H1 (cell line): Measurements from ENCODE around the gene RPS3A. TPM values are rescaled to one million over a fixed set of nuclear protein-coding genes. Genes with fewer than 3 reads are reported as not detected.

Experiments used
- CTBP2 ChIP-seq: IDR thresholded peaks from 2 replicates; pipeline ENCODE4 v1.7.0; 2011; ENCODE audit warnings: borderline replicate concordance, mild to moderate bottlenecking, moderate library complexity, mixed read lengths, low read length; ENCODE audit not compliant: insufficient read depth, insufficient read length
- SAP30 ChIP-seq: fragments of 300-600 bp; sonication (generic); IDR thresholded peaks from 2 replicates; pipeline ENCODE4 v1.7.1; 2012; ENCODE audit warnings: low read length, moderate library complexity, mild to moderate bottlenecking, inconsistent platforms; ENCODE audit not compliant: insufficient read depth, insufficient replicate concordance
- TAF1 ChIP-seq: IDR thresholded peaks from 2 replicates; pipeline ENCODE4 v1.6.1; 2011; ENCODE audit warnings: mild to moderate bottlenecking, low read depth, low read length
- TEAD4 ChIP-seq: IDR thresholded peaks from 2 replicates; pipeline ENCODE4 v1.6.1; 2012; ENCODE audit warnings: low read depth, low read length, inconsistent platforms, mixed read lengths
- polyA plus RNA-seq, 7 experiments: library from polyadenylated mRNA; depleted of rRNA in 3 of 7; stranded (reverse) in 5 of 7; unstranded in 2 of 7; fragments of >200 nt in 5 of 7; fragments of 200-250 nt in 2 of 7; gene quantifications; 1 replicate in 5 of 7; 2 replicates in 1 of 7; 4 replicates in 1 of 7; pipeline versions ENCODE4 v1.2.1 to v1.2.3, GENCODE V29; 2011 to 2013; ENCODE audit warnings: missing spikeins in 2 of 7, mixed read lengths in 2 of 7
- total RNA-seq: library from RNA; stranded (reverse); fragmentation: NEBNext Ultra II Directional; extraction: Animal tissue kit (Norgen Biotek cat#: 25700); gene quantifications from 2 replicates; pipeline ENCODE4 v1.2.1, GENCODE V29; 2021
- TF ChIP-seq, protein P1 (sequence below): fragments of 300-600 bp; sonication (generic); IDR thresholded peaks from 2 replicates; pipeline ENCODE4 v1.7.1; 2012; ENCODE audit warnings: low read length, moderate library complexity, mild to moderate bottlenecking, inconsistent platforms; ENCODE audit not compliant: insufficient replicate concordance

The RPS3A gene
- total and polyA plus RNA-seq, 2 of the 8 experiments (the other 6 are each of a cell fraction or from before 2014, with no cell fraction given): 2,162 to 2,822 TPM

- TF ChIP-seq, protein P1, sequence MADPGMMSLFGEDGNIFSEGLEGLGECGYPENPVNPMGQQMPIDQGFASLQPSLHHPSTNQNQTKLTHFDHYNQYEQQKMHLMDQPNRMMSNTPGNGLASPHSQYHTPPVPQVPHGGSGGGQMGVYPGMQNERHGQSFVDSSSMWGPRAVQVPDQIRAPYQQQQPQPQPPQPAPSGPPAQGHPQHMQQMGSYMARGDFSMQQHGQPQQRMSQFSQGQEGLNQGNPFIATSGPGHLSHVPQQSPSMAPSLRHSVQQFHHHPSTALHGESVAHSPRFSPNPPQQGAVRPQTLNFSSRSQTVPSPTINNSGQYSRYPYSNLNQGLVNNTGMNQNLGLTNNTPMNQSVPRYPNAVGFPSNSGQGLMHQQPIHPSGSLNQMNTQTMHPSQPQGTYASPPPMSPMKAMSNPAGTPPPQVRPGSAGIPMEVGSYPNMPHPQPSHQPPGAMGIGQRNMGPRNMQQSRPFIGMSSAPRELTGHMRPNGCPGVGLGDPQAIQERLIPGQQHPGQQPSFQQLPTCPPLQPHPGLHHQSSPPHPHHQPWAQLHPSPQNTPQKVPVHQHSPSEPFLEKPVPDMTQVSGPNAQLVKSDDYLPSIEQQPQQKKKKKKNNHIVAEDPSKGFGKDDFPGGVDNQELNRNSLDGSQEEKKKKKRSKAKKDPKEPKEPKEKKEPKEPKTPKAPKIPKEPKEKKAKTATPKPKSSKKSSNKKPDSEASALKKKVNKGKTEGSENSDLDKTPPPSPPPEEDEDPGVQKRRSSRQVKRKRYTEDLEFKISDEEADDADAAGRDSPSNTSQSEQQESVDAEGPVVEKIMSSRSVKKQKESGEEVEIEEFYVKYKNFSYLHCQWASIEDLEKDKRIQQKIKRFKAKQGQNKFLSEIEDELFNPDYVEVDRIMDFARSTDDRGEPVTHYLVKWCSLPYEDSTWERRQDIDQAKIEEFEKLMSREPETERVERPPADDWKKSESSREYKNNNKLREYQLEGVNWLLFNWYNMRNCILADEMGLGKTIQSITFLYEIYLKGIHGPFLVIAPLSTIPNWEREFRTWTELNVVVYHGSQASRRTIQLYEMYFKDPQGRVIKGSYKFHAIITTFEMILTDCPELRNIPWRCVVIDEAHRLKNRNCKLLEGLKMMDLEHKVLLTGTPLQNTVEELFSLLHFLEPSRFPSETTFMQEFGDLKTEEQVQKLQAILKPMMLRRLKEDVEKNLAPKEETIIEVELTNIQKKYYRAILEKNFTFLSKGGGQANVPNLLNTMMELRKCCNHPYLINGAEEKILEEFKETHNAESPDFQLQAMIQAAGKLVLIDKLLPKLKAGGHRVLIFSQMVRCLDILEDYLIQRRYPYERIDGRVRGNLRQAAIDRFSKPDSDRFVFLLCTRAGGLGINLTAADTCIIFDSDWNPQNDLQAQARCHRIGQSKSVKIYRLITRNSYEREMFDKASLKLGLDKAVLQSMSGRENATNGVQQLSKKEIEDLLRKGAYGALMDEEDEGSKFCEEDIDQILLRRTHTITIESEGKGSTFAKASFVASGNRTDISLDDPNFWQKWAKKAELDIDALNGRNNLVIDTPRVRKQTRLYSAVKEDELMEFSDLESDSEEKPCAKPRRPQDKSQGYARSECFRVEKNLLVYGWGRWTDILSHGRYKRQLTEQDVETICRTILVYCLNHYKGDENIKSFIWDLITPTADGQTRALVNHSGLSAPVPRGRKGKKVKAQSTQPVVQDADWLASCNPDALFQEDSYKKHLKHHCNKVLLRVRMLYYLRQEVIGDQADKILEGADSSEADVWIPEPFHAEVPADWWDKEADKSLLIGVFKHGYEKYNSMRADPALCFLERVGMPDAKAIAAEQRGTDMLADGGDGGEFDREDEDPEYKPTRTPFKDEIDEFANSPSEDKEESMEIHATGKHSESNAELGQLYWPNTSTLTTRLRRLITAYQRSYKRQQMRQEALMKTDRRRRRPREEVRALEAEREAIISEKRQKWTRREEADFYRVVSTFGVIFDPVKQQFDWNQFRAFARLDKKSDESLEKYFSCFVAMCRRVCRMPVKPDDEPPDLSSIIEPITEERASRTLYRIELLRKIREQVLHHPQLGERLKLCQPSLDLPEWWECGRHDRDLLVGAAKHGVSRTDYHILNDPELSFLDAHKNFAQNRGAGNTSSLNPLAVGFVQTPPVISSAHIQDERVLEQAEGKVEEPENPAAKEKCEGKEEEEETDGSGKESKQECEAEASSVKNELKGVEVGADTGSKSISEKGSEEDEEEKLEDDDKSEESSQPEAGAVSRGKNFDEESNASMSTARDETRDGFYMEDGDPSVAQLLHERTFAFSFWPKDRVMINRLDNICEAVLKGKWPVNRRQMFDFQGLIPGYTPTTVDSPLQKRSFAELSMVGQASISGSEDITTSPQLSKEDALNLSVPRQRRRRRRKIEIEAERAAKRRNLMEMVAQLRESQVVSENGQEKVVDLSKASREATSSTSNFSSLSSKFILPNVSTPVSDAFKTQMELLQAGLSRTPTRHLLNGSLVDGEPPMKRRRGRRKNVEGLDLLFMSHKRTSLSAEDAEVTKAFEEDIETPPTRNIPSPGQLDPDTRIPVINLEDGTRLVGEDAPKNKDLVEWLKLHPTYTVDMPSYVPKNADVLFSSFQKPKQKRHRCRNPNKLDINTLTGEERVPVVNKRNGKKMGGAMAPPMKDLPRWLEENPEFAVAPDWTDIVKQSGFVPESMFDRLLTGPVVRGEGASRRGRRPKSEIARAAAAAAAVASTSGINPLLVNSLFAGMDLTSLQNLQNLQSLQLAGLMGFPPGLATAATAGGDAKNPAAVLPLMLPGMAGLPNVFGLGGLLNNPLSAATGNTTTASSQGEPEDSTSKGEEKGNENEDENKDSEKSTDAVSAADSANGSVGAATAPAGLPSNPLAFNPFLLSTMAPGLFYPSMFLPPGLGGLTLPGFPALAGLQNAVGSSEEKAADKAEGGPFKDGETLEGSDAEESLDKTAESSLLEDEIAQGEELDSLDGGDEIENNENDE: no peak
- no peak for TF ChIP-seq TEAD4
- TF ChIP-seq TAF1: no peak
- TF ChIP-seq CTBP2: no peak
- no peak for TF ChIP-seq SAP30
These were observed 18.0 kb downstream of the RPS3A start (continued) for GRCh38 chr4:151117371-151117962.
